GM06990 (cell line): ENCODE data around the gene MPPED1.
A peak's percentile ranks its signal among the peaks of the same experiment; 100 is the strongest.

Experiments
- DNase-seq: peaks from one replicate; pipeline ENCODE4 v3.0.0-alpha.2; 2011; ENCODE audit not compliant: insufficient read length; ENCODE audit errors: extremely low read depth
- H3K27me3 ChIP-seq: replicated peaks from 2 replicates; pipeline ENCODE4 v1.6.0; 2011; ENCODE audit warnings: low read length; ENCODE audit not compliant: control insufficient read depth, insufficient read depth
- H3K36me3 ChIP-seq: 2 replicates; pipeline ENCODE4 v1.5.1; 2011; ENCODE audit warnings: low read length; ENCODE audit not compliant: control insufficient read depth, insufficient read depth
- H3K4me3 ChIP-seq: replicated peaks from 2 replicates; pipeline ENCODE4 v1.5.1; 2011; ENCODE audit warnings: low read depth, mild to moderate bottlenecking, control low read depth, low read length
- CTCF ChIP-seq: IDR thresholded peaks from 2 replicates; pipeline ENCODE4 v1.5.1; 2011; ENCODE audit warnings: low read length, control low read depth, mild to moderate bottlenecking, inconsistent platforms; ENCODE audit not compliant: insufficient read depth, poor library complexity, severe bottlenecking

The MPPED1 gene

GRCh38 chr22:43535741-43536140, 123.9 kb downstream of the MPPED1 start:
- no peak for TF ChIP-seq CTCF
- H3K36me3 ChIP-seq: no peaks in the 10 kb centered on the region
- H3K27me3 ChIP-seq: peaks cover 2% of the 10 kb centered on the region
- H3K4me3 ChIP-seq: no peak overlapping the region
- DNase-seq: no peak

GRCh38 chr22:43537019-43537585, 125.3 kb downstream of the MPPED1 start:
- Histone ChIP-seq H3K27me3 (peaks cover 2% of the 10 kb centered on the region), H3K4me3 (no peak overlapping the region), H3K36me3 (no peaks in the 10 kb centered on the region)
- peak; percentile 78 for TF ChIP-seq CTCF
- no peak for DNase-seq

GRCh38 chr22:43539572-43540528, 128.0 kb downstream of the MPPED1 start:
- Histone ChIP-seq H3K36me3 (no peaks in the 10 kb centered on the region), H3K4me3 (no peak overlapping the region), H3K27me3 (peaks cover 2% of the 10 kb centered on the region)
- DNase-seq: no peak
- TF ChIP-seq CTCF: no peak

GRCh38 chr22:43540529-43540923, 128.7 kb downstream of the MPPED1 start:
- no peak overlapping the region for H3K4me3 ChIP-seq
- TF ChIP-seq CTCF: no peak
- DNase-seq: no peak
- no peaks in the 10 kb centered on the region for H3K36me3 ChIP-seq
- no peaks in the 10 kb centered on the region; the same call in none of the 2 replicates for H3K27me3 ChIP-seq

GRCh38 chr22:43541022-43541421, 129.2 kb downstream of the MPPED1 start:
- no peaks in the 10 kb centered on the region for H3K36me3 ChIP-seq
- TF ChIP-seq CTCF: no peak
- no peak overlapping the region for H3K4me3 ChIP-seq
- H3K27me3 ChIP-seq: no peaks in the 10 kb centered on the region; the same call in none of the 2 replicates
- DNase-seq: no peak
